ENCODE results near the gene FRYL. TPM values are rescaled to one million over a fixed set of nuclear protein-coding genes. Genes with fewer than 3 reads are reported as not detected.

The FRYL gene
- polyA plus RNA-seq, 3 donors = 10.8 to 15.8 (median 14.4) TPM

DNA sequence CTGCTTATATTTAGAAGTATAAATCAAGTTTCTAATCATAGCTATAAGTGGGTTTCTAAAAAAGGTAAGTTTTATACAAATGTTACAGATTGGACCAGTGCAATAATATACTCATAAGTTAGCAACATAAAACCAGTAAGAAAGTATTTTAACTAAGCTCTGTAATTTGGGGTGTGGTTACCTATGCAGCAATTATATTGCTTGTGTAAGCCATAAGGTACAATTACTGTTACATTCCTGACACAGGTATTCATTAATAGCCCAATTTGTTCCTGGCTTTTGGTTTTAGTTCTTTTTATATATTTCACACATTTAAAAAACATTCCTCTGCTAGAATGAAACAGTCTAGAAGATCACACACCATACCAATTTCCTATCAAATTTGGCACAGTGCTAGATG is 115.1 kb downstream of the FRYL start:
- intact Hi-C loops (cut with micrococcal nuclease) = no loop called here
- Histone ChIP-seq H3K9ac (ENCODE audit: insufficient read depth, low read length, poor library complexity, severe bottlenecking) (no peak overlapping the region), H3K4me1 (ENCODE audit: control insufficient read depth in 1 of 2, insufficient read depth in 2 of 2, low read length in 2 of 2) (no peaks in the 10 kb centered on the region), H3K27me3 (ENCODE audit: control insufficient read depth in 2 of 2, insufficient read depth in 2 of 2, low read length in 2 of 2) (no peaks in the 10 kb centered on the region), H3K27ac (ENCODE audit: low read depth in 1 of 2, low read length in 2 of 2) (no peak overlapping the region), H3K36me3 (replicated peaks in 1 of 2; ENCODE audit: control insufficient read depth in 1 of 2, insufficient read depth in 2 of 2, low read length in 2 of 2) (no peaks in the 10 kb centered on the region), H3K9me3 (replicated peaks in 1 of 2; ENCODE audit: control insufficient read depth in 1 of 2, insufficient read depth in 1 of 2, low read length in 2 of 2) (no peaks in the 10 kb centered on the region), H3K4me3 (replicated peaks in 1 of 3; ENCODE audit: low read depth in 2 of 3, low read length in 3 of 3) (no peak overlapping the region), H3K79me2 (ENCODE audit: insufficient read depth, low read length) (peaks cover 50% of the 10 kb centered on the region), H4K20me1 (ENCODE audit: insufficient read depth, low read length) (peaks cover 43% of the 10 kb centered on the region), H3K4me2 (replicated peaks; ENCODE audit: extremely low read depth, low read length, poor library complexity, severe bottlenecking) (no peak overlapping the region), H2AFZ (ENCODE audit: insufficient read depth, low read depth, low read length, poor library complexity, severe bottlenecking) (no peak overlapping the region)
- no peak for DNase-seq
- H3K4me3 Mint-ChIP-seq = no peak overlapping the region
- H3K9me3 Mint-ChIP-seq = peaks cover 0 to 13% (median 7%) of the 10 kb centered on the region in 7 donors
- peaks cover 15% of the 10 kb centered on the region for H3K4me1 Mint-ChIP-seq
- TF ChIP-seq, protein P1, sequence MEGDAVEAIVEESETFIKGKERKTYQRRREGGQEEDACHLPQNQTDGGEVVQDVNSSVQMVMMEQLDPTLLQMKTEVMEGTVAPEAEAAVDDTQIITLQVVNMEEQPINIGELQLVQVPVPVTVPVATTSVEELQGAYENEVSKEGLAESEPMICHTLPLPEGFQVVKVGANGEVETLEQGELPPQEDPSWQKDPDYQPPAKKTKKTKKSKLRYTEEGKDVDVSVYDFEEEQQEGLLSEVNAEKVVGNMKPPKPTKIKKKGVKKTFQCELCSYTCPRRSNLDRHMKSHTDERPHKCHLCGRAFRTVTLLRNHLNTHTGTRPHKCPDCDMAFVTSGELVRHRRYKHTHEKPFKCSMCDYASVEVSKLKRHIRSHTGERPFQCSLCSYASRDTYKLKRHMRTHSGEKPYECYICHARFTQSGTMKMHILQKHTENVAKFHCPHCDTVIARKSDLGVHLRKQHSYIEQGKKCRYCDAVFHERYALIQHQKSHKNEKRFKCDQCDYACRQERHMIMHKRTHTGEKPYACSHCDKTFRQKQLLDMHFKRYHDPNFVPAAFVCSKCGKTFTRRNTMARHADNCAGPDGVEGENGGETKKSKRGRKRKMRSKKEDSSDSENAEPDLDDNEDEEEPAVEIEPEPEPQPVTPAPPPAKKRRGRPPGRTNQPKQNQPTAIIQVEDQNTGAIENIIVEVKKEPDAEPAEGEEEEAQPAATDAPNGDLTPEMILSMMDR (IDR thresholded peaks at IDR 0.05) = no peak
- no peaks in the 10 kb centered on the region for H3K27me3 Mint-ChIP-seq (ENCODE audit: low read depth in 3 of 3)
- peaks cover 7 to 23% of the 10 kb centered on the region in 2 donors for H3K36me3 Mint-ChIP-seq
- no peak overlapping the region for H3K27ac Mint-ChIP-seq

DNA sequence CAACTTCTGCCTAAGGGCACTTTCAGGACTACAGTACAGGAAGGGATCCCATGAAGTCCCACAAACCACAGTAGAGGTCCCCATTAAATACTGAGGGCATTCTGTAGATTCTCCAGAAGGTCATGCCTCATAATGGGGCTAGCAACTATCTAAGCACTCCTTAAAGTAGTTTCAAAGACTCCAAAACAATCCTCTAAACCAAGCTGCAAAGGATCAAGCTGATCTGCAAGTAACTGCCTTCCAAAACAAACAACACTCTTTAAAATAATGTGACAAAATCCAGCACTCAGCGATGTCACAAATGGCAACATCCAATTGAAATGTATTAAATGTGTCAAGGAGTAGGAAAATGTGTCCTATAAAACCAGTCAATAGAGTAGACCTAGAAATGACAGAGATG is 118.7 kb downstream of the FRYL start:
- Histone ChIP-seq H2AFZ (ENCODE audit: insufficient read depth, low read depth, low read length, poor library complexity, severe bottlenecking) (no peak overlapping the region), H3K9ac (ENCODE audit: insufficient read depth, low read length, poor library complexity, severe bottlenecking) (no peak overlapping the region), H3K4me1 (ENCODE audit: control insufficient read depth in 1 of 2, insufficient read depth in 2 of 2, low read length in 2 of 2) (no peaks in the 10 kb centered on the region), H3K27me3 (ENCODE audit: control insufficient read depth in 2 of 2, insufficient read depth in 2 of 2, low read length in 2 of 2) (no peaks in the 10 kb centered on the region), H3K9me3 (replicated peaks in 1 of 2; ENCODE audit: control insufficient read depth in 1 of 2, insufficient read depth in 1 of 2, low read length in 2 of 2) (no peaks in the 10 kb centered on the region), H3K4me2 (replicated peaks; ENCODE audit: extremely low read depth, low read length, poor library complexity, severe bottlenecking) (no peak overlapping the region), H3K27ac (ENCODE audit: low read depth in 1 of 2, low read length in 2 of 2) (no peak overlapping the region), H4K20me1 (ENCODE audit: insufficient read depth, low read length) (peaks cover 58% of the 10 kb centered on the region), H3K4me3 (replicated peaks in 1 of 3; ENCODE audit: low read depth in 2 of 3, low read length in 3 of 3) (no peak overlapping the region), H3K36me3 (replicated peaks in 1 of 2; ENCODE audit: control insufficient read depth in 1 of 2, insufficient read depth in 2 of 2, low read length in 2 of 2) (no peaks in the 10 kb centered on the region), H3K79me2 (ENCODE audit: insufficient read depth, low read length) (peaks cover 42% of the 10 kb centered on the region)
- Mint-ChIP-seq H3K36me3 (peaks cover 7 to 30% of the 10 kb centered on the region in 2 donors), H3K27me3 (ENCODE audit: low read depth in 3 of 3) (no peaks in the 10 kb centered on the region), H3K4me1 (peaks cover 11% of the 10 kb centered on the region), H3K9me3 (peaks cover 2 to 13% (median 7%) of the 10 kb centered on the region in 7 donors), H3K4me3 (no peak overlapping the region), H3K27ac (no peak overlapping the region)
- intact Hi-C loops (cut with micrococcal nuclease) = no loop called here
- TF ChIP-seq, protein P1 (IDR thresholded peaks at IDR 0.05) = no peak
- DNase-seq = no peak
- WGBS (ENCODE audit: insufficient coverage) = no CpG with 5 or more reads among the region's 1 CpG

Data from CD14-positive monocyte (primary cell).